ENCODE data around the gene PI4KB.
A peak's percentile ranks its signal among the peaks of the same experiment; 100 is the strongest.

The PI4KB gene

DNA sequence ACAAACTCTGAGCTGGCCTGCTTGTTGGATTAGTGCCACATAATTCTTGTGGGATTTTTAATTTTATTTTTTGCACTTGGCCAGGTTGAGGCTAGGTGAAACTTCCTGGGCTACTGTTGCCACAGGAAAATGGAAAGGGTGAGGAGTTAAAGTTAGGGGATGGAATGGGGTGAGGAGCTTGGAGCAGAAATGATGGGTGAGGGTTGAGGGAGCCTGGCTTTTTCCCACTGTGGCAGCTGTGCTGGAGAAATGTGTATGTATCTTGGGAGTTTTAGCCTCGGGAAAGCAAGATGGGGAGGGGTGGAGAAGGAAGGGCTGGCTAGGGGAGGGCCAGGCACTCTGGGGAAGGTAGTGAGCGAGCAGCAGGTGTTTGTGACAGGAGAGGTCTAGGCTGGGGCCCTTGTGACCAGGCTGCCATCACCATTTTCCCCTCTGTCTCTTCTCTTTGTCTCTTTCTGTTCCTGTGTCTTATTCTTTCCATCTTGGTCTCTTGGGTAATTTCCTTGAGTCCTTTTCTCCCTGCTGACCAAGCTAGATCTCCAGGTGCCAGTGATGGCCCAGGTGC lies 43.1 kb downstream of the PI4KB start (continued):
- no peak for TF ChIP-seq ZC3H10 (CRISPR knock-in tag; IDR thresholded peaks at IDR 0.05)

DNA sequence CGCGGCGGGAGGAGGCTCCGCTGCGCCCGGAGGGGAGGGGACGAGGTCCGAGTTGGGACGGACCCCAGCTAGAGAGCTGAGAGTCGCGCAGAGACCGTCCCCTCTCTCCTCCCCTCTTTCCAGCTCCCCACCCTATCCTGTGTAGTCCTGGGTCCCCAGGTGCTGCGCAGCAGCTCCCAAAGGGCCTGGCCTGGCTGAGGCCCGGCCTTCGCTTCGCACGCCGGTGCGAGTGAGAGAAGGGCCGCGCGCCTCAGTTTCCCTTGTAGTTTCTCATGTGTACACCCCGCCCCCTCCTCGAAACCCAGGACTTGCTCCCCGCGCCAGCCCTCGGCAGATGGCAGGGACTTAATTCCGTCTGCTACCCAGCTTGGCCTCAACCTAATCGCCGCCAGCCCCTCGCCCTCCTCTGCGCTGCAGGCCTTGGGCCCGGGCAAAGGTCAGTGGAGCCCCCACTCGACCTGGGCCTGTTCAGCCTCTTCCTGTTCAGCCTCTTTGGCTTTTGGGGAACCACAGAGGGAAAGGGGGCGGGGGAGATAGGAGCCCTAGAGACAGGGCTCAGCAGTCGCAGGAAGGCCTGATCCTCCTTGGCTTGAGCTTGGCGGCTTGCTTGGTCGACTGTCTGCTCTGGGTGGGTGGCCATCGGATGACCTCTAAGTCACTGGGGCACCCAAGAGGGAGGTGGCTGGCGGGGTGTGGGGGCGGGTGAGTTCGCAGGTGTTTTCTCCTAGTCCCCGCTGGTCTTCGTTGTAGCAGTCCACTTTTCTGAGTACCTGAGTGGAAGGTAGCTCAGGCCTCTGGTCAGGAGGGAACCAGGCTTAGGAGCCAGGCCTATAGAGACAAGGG lies 44.1 kb downstream of the PI4KB start:
- ATAC-seq, result peak; percentile 3
- TF ChIP-seq TOX (CRISPR knock-in tag; IDR thresholded peaks at IDR 0.05; ENCODE audit: borderline replicate concordance), result no peak
- TF ChIP-seq TCF4 (CRISPR knock-in tag; IDR thresholded peaks at IDR 0.05; ENCODE audit: borderline replicate concordance), result no peak
- TF ChIP-seq, protein P1, sequence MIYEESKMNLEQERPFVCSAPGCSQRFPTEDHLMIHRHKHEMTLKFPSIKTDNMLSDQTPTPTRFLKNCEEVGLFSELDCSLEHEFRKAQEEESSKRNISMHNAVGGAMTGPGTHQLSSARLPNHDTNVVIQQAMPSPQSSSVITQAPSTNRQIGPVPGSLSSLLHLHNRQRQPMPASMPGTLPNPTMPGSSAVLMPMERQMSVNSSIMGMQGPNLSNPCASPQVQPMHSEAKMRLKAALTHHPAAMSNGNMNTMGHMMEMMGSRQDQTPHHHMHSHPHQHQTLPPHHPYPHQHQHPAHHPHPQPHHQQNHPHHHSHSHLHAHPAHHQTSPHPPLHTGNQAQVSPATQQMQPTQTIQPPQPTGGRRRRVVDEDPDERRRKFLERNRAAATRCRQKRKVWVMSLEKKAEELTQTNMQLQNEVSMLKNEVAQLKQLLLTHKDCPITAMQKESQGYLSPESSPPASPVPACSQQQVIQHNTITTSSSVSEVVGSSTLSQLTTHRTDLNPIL (CRISPR knock-in tag; IDR thresholded peaks at IDR 0.05; ENCODE audit: low read depth), result no peak
- no peak for TF ChIP-seq OSR1 (CRISPR knock-in tag; IDR thresholded peaks at IDR 0.05)
- TF ChIP-seq, protein P2, sequence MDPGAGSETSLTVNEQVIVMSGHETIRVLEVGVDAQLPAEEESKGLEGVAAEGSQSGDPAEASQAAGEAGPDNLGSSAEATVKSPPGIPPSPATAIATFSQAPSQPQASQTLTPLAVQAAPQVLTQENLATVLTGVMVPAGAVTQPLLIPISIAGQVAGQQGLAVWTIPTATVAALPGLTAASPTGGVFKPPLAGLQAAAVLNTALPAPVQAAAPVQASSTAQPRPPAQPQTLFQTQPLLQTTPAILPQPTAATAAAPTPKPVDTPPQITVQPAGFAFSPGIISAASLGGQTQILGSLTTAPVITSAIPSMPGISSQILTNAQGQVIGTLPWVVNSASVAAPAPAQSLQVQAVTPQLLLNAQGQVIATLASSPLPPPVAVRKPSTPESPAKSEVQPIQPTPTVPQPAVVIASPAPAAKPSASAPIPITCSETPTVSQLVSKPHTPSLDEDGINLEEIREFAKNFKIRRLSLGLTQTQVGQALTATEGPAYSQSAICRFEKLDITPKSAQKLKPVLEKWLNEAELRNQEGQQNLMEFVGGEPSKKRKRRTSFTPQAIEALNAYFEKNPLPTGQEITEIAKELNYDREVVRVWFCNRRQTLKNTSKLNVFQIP (CRISPR knock-in tag; IDR thresholded peaks at IDR 0.05; ENCODE audit: borderline replicate concordance, low read depth), result no peak
- no peak for TF ChIP-seq BACH2 (CRISPR knock-in tag; IDR thresholded peaks at IDR 0.05; ENCODE audit: borderline replicate concordance)
- no peak for TF ChIP-seq CSDC2 (CRISPR knock-in tag; IDR thresholded peaks at IDR 0.05)
- TF ChIP-seq, protein P3, sequence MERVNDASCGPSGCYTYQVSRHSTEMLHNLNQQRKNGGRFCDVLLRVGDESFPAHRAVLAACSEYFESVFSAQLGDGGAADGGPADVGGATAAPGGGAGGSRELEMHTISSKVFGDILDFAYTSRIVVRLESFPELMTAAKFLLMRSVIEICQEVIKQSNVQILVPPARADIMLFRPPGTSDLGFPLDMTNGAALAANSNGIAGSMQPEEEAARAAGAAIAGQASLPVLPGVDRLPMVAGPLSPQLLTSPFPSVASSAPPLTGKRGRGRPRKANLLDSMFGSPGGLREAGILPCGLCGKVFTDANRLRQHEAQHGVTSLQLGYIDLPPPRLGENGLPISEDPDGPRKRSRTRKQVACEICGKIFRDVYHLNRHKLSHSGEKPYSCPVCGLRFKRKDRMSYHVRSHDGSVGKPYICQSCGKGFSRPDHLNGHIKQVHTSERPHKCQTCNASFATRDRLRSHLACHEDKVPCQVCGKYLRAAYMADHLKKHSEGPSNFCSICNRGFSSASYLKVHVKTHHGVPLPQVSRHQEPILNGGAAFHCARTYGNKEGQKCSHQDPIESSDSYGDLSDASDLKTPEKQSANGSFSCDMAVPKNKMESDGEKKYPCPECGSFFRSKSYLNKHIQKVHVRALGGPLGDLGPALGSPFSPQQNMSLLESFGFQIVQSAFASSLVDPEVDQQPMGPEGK (CRISPR knock-in tag; IDR thresholded peaks at IDR 0.05; ENCODE audit: borderline replicate concordance), result no peak

DNA sequence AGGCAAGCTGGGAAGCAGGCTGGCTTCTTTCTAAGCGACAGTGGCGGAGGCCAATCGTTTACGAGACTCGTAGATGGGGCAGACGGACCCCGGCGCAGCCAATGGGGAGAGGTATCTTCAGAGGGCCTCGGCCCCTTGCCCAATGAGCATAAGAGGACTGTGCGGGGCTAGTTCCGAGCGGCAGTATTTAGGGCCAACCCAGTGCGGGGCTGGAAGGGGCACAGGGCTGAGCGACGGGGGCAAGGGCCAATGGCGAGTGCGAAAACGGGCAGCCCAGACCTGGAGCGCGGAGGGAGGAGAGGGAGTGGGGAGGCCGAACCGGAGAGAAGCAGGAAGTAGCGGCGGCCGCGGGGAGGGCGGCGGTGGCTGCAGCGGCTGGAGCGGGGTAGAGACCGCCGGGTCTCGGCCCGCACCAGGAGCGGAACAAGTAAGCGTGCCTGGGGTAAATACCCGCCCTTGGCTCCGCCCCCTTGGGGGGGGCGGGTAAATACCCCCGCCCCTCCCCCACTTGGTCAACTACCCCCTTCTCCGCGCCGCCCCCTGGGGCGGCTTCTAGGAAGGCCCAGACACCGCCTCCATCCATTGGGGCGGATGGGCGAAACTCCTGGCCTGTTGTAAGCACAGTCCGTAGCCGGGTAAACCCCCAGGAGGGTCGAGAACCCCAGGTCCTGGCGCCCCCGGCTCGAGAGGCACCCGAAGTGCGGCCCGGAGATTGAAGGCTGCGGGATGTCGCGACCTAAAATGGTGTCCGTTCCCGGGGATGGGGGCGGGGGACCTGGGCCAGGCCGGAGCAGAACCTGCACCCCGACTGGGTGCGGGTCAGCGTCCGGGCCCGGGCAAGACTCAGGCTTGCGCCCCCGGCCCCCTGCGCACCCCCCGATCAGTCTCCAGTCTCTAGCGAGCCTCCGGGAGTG lies 45.0 kb downstream of the PI4KB start, which contains the start of gene ZNF687:
Gene ZNF687, plus strand, starts transcription at position 331 of the 914 bp plus-strand sequence. CDS start 3,993 bp downstream, outside the sequence.
- TF ChIP-seq TOX (CRISPR knock-in tag; IDR thresholded peaks at IDR 0.05; ENCODE audit: borderline replicate concordance), result no peak
- TF ChIP-seq, protein P3 (CRISPR knock-in tag; IDR thresholded peaks at IDR 0.05; ENCODE audit: borderline replicate concordance), result peak; percentile 92; the same call in 1 of the 2 replicates
- peak; percentile 94 for ATAC-seq

DNA sequence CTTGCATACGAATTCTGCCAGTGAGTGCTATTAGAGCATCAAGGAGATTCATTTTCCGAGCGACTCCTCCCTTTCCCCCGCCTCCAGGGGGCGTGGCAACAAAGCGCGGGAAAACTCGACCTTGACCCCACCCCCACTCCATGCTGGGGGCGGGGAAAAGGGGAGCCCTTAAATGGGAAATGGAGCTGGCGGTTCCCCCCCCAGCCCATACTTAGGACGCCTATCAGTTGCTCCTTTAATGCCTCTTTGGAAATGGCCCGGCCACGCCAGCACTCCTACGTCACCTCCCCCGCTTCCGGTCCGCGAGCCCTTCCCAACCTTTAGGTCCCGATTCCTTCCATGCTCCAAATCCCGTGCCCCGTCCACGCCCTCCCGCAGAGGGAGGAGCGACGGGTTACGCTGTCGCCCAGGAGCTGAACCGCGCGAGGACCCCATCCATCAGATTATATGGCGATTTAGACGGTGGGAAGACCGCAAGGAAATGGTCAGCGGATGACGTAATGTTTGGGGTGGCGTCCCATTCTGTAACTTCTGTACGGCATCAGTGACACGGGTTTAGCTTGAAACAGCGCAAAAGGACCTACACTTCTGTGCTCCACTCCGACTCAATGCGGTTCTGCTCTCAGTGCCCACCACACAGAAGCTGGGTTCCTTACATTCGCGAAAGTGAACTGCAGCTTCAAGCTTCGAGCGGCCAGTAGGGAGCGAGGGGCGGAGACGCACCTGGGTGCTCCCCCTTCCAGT lies 45.8 kb downstream of the PI4KB start:
- peak; percentile 60 for ATAC-seq
- TF ChIP-seq, protein P4, sequence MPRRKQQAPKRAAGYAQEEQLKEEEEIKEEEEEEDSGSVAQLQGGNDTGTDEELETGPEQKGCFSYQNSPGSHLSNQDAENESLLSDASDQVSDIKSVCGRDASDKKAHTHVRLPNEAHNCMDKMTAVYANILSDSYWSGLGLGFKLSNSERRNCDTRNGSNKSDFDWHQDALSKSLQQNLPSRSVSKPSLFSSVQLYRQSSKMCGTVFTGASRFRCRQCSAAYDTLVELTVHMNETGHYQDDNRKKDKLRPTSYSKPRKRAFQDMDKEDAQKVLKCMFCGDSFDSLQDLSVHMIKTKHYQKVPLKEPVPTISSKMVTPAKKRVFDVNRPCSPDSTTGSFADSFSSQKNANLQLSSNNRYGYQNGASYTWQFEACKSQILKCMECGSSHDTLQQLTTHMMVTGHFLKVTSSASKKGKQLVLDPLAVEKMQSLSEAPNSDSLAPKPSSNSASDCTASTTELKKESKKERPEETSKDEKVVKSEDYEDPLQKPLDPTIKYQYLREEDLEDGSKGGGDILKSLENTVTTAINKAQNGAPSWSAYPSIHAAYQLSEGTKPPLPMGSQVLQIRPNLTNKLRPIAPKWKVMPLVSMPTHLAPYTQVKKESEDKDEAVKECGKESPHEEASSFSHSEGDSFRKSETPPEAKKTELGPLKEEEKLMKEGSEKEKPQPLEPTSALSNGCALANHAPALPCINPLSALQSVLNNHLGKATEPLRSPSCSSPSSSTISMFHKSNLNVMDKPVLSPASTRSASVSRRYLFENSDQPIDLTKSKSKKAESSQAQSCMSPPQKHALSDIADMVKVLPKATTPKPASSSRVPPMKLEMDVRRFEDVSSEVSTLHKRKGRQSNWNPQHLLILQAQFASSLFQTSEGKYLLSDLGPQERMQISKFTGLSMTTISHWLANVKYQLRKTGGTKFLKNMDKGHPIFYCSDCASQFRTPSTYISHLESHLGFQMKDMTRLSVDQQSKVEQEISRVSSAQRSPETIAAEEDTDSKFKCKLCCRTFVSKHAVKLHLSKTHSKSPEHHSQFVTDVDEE (CRISPR knock-in tag; IDR thresholded peaks at IDR 0.05), result peak; percentile 50; the same call in 1 of the 2 replicates
- 0 out of 2 replicates have a peak, but pooled peaks have one; percentile 21 for TF ChIP-seq ZNF8 (CRISPR knock-in tag; IDR thresholded peaks at IDR 0.05)
- TF ChIP-seq ZFP3 (CRISPR knock-in tag; IDR thresholded peaks at IDR 0.05), result no peak
- peak; percentile 56; the same call in 1 of the 2 replicates for TF ChIP-seq PPARA (CRISPR knock-in tag; IDR thresholded peaks at IDR 0.05; ENCODE audit: borderline replicate concordance)
- TF ChIP-seq BACH2 (CRISPR knock-in tag; IDR thresholded peaks at IDR 0.05; ENCODE audit: borderline replicate concordance), result no peak
- TF ChIP-seq, protein P5, sequence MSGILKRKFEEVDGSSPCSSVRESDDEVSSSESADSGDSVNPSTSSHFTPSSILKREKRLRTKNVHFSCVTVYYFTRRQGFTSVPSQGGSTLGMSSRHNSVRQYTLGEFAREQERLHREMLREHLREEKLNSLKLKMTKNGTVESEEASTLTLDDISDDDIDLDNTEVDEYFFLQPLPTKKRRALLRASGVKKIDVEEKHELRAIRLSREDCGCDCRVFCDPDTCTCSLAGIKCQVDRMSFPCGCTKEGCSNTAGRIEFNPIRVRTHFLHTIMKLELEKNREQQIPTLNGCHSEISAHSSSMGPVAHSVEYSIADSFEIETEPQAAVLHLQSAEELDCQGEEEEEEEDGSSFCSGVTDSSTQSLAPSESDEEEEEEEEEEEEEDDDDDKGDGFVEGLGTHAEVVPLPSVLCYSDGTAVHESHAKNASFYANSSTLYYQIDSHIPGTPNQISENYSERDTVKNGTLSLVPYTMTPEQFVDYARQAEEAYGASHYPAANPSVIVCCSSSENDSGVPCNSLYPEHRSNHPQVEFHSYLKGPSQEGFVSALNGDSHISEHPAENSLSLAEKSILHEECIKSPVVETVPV (CRISPR knock-in tag; IDR thresholded peaks at IDR 0.05), result no peak
- no peak for TF ChIP-seq ESRRG (CRISPR knock-in tag; IDR thresholded peaks at IDR 0.05)
- no peak for TF ChIP-seq CSDC2 (CRISPR knock-in tag; IDR thresholded peaks at IDR 0.05)
- no peak for TF ChIP-seq GLIS3 (CRISPR knock-in tag; IDR thresholded peaks at IDR 0.05)
- TF ChIP-seq RARB (CRISPR knock-in tag; IDR thresholded peaks at IDR 0.05), result no peak
- TF ChIP-seq ARNTL (CRISPR knock-in tag; IDR thresholded peaks at IDR 0.05; ENCODE audit: borderline replicate concordance, low read depth), result peak; percentile 66; the same call in 1 of the 2 replicates
- no peak for TF ChIP-seq SNAI2 (CRISPR knock-in tag; IDR thresholded peaks at IDR 0.05)
